AG08395 (cell line): ENCODE data around the gene UBE2J2.

Source experiments
- DNase-seq: peaks from one replicate; pipeline ENCODE4 v3.0.0; 2012; ENCODE audit warnings: mixed read lengths, low spot score

Gene UBE2J2

GRCh38 chr1:1280782-1281481 is 7.3 kb upstream of the UBE2J2 start:
- no peak for DNase-seq

GRCh38 chr1:1279028-1279427 is 5.4 kb upstream of the UBE2J2 start:
- DNase-seq, result no peak

- DNase-seq, result no peak
Observed at GRCh38 chr1:1278620-1279019, 5.0 kb upstream of the UBE2J2 start.

GRCh38 chr1:1275836-1276235 is 2.2 kb upstream of the UBE2J2 start:
- no peak for DNase-seq

GRCh38 chr1:1274931-1275431 is 1.3 kb upstream of the UBE2J2 start:
- no peak for DNase-seq

- DNase-seq, result no peak
Observed at GRCh38 chr1:1274299-1274930, 761 bp upstream of the UBE2J2 start.

- DNase-seq, result no peak
Observed at GRCh38 chr1:1273209-1273511, 494 bp downstream of the UBE2J2 start.

GRCh38 chr1:1272341-1273208 is 1.1 kb downstream of the UBE2J2 start:
- no peak for DNase-seq

- no peak for DNase-seq
Observed at GRCh38 chr1:1270813-1271212, 2.8 kb downstream of the UBE2J2 start.

GRCh38 chr1:1268284-1268682 is 5.4 kb downstream of the UBE2J2 start:
- no peak for DNase-seq

- no peak for DNase-seq
Observed at GRCh38 chr1:1267488-1268283, 6.0 kb downstream of the UBE2J2 start.

GRCh38 chr1:1264868-1265272 is 8.8 kb downstream of the UBE2J2 start:
- DNase-seq, result peak; percentile 96

GRCh38 chr1:1264026-1264425 is 9.6 kb downstream of the UBE2J2 start:
- no peak for DNase-seq

- no peak for DNase-seq
Observed at GRCh38 chr1:1262758-1263157, 10.9 kb downstream of the UBE2J2 start.

- DNase-seq, result no peak
Observed at GRCh38 chr1:1262071-1262470, 11.6 kb downstream of the UBE2J2 start.

GRCh38 chr1:1260843-1261560 is 12.7 kb downstream of the UBE2J2 start:
- no peak for DNase-seq

GRCh38 chr1:1259951-1260600 is 13.6 kb downstream of the UBE2J2 start:
- DNase-seq, result no peak

GRCh38 chr1:1259540-1259939 is 14.1 kb downstream of the UBE2J2 start:
- DNase-seq, result no peak

GRCh38 chr1:1259119-1259488 is 14.6 kb downstream of the UBE2J2 start:
- DNase-seq, result no peak

GRCh38 chr1:1256956-1257871 is 16.4 kb downstream of the UBE2J2 start:
- DNase-seq, result no peak
